Left ventricle myocardium inferior (tissue), 1 donor: Measurements from ENCODE around the gene SLC4A3. TPM values are rescaled to one million over a fixed set of nuclear protein-coding genes. Genes with fewer than 3 reads are reported as not detected.

Experiments
- DNase-seq: peaks from one replicate; pipeline ENCODE4 v3.0.0-alpha.2; 2020
- H3K27ac ChIP-seq: fragments of 200-600 bp; replicated peaks from 2 replicates; pipeline ENCODE4 v1.8.0; 2021
- H3K27me3 ChIP-seq: fragments of 200-600 bp; 2 replicates; pipeline ENCODE4 v1.8.0; 2021; ENCODE audit warnings: low read depth
- H3K36me3 ChIP-seq: fragments of 200-600 bp; 2 replicates; pipeline ENCODE4 v1.8.0; 2021
- H3K4me1 ChIP-seq: fragments of 200-600 bp; 2 replicates; pipeline ENCODE4 v1.8.0; 2021
- H3K4me3 ChIP-seq: fragments of 200-600 bp; 2 replicates; pipeline ENCODE4 v1.8.0; 2021; ENCODE audit warnings: mild to moderate bottlenecking, moderate library complexity
- H3K9me3 ChIP-seq: fragments of 200-600 bp; replicated peaks from 2 replicates; pipeline ENCODE4 v1.8.0; 2021
- intact Hi-C: fragments of 100-400 bp; cut with micrococcal nuclease; formaldehyde crosslinking; loops from one replicate; pipeline ENCODE4 v1.11.0; 2022
- total RNA-seq: library from RNA; stranded (reverse); fragmentation: NEBNext Ultra II Directional; extraction: Animal tissue kit (Norgen Biotek cat#: 25700); gene quantifications from one replicate; pipeline ENCODE4 v1.2.1, GENCODE V29; 2021
- TF ChIP-seq, protein P1 (sequence below): fragments of 200-600 bp; IDR thresholded peaks from 2 replicates; pipeline ENCODE4 v1.8.0; 2021; ENCODE audit warnings: antibody characterized with exemption, mild to moderate bottlenecking, borderline replicate concordance
- donor health status: DM: no; HTN: yes; CAD: no; lungs with severe emphysema.

The SLC4A3 gene
- total RNA-seq, 1 donor from 2014 or later, result 426 TPM

DNA sequence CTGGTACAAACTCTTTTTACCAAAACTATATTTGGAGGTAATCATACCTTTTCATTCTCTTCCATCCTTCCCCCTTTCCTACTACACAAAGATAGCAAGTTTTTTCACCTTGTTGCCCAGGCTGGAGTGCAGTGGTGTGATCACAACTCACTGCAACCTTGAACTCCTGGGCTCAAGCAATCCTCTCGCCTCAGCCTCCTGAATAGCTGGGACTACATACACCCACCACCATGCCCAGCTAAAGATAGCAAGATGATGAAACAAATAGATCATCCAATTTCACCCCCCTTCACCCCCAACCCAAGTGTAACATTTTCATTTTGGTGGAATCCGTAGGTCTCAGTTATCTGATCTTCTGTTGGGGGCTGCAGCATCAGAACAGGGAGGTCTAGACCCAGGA is 34.3 kb upstream of the SLC4A3 start:
- Histone ChIP-seq H3K4me3 (no peak overlapping the region), H3K4me1 (peaks cover 19% of the 10 kb centered on the region), H3K36me3 (no peaks in the 10 kb centered on the region), H3K27me3 (no peaks in the 10 kb centered on the region), H3K9me3 (no peaks in the 10 kb centered on the region), H3K27ac (no peak overlapping the region)
- intact Hi-C loops, result no loop called here
- DNase-seq, result no peak
- TF ChIP-seq, protein P1, sequence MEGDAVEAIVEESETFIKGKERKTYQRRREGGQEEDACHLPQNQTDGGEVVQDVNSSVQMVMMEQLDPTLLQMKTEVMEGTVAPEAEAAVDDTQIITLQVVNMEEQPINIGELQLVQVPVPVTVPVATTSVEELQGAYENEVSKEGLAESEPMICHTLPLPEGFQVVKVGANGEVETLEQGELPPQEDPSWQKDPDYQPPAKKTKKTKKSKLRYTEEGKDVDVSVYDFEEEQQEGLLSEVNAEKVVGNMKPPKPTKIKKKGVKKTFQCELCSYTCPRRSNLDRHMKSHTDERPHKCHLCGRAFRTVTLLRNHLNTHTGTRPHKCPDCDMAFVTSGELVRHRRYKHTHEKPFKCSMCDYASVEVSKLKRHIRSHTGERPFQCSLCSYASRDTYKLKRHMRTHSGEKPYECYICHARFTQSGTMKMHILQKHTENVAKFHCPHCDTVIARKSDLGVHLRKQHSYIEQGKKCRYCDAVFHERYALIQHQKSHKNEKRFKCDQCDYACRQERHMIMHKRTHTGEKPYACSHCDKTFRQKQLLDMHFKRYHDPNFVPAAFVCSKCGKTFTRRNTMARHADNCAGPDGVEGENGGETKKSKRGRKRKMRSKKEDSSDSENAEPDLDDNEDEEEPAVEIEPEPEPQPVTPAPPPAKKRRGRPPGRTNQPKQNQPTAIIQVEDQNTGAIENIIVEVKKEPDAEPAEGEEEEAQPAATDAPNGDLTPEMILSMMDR, result no peak

DNA sequence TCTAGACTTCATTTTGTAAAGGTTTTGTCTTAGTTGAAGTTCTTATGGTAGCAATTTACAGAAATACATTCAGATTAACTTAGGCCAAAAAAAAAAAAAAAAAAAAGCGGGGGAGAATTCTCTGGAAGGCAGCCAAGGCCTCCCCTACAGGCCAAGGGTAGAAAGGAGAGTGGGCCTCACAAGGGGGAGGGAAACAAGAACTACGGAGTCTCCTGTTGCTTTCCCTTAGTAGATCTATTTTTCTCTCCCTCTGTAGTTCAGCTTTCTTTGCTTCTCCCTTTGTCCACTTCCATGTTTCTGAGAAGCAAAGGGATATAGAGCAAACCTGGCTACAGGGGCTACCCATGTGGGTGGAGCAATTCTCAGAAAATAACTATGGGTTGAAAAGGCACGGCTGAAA is 32.2 kb upstream of the SLC4A3 start:
- no peak overlapping the region for H3K4me3 ChIP-seq
- no peaks in the 10 kb centered on the region for H3K36me3 ChIP-seq
- H3K27ac ChIP-seq, result peak overlapping the region; percentile 52
- TF ChIP-seq, protein P1, result no peak
- H3K9me3 ChIP-seq, result no peaks in the 10 kb centered on the region
- intact Hi-C loops, result no loop called here
- no peak for DNase-seq
- H3K4me1 ChIP-seq, result peaks cover 25% of the 10 kb centered on the region
- H3K27me3 ChIP-seq, result no peaks in the 10 kb centered on the region

DNA sequence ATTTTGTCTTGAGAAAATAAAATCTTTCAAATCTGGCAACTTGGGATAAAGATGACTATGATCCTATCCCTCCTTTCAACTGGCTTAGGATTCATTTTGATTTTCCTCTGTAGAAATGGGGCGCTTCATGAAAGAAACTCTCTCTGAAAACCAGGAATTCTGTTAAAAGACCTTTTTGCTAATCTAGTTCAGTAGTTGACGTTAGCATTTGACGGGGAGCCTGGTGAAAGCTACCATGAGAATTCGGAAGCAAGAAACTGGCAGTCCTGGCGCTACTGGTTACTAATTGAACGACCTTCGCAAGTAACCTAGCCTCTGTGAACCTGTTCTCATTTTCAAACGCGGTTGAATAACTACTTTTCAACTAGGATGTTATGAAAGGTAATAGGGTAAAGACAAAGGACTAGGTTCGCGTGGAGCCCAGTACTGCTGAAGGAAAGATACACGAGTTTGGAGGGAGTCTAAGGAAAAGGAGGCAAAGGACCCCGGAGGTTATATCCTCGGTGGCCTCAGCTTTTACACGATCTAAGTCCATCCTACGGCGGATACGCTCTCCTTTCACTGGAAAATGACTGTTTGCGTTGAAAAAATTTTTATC is 30.4 kb upstream of the SLC4A3 start:
- intact Hi-C loops, result no loop called here
- peak overlapping the region; percentile 81 for H3K4me3 ChIP-seq
- DNase-seq, result no peak
- H3K36me3 ChIP-seq, result peaks cover 10% of the 10 kb centered on the region
- H3K4me1 ChIP-seq, result peaks cover 25% of the 10 kb centered on the region
- peak overlapping the region; percentile 98 for H3K27ac ChIP-seq
- no peaks in the 10 kb centered on the region for H3K9me3 ChIP-seq
- TF ChIP-seq, protein P1, result no peak
- H3K27me3 ChIP-seq, result no peaks in the 10 kb centered on the region

DNA sequence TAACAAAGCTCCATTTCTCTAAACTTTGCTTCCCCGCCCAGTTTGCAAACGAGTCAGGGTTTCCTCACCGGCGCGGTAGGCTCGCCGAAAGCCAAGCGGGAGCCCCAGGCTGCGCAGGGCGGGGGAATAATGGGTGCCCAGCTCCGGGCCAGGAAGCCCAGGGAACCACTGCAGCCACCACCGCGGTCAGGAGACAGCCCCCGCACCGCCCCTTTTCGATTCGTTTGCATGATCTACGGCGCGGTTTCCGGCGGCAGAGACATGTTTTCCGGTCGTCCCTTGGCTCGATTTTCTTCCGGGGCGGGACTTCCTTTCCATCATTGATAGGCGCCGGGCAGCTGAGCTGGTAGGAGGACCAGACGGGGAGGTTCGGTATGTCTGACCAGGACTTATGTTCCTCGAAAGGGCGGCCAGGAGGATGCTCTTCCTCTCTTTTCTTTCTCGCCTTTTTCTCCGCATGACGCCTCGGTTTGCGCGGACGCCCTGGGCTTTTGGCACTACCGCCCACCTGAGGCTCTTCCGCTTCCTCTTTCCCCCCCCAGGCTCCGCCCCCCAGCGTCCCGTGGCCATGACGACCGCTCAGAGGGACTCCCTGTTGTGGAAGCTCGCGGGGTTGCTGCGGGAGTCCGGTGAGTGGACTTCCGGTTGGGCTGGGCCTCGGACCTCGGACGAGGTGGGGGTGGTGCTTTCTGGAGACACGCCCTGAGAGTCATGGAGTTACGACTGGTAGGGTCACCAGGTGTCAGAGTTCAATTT is 29.7 kb upstream of the SLC4A3 start, which contains the start of gene STK11IP:
STK11IP (plus strand) TSS at position 306 of the 756 bp plus-strand sequence; CDS start at position 569, 263 bp downstream.
- peak within 1 kb of the TSS; percentile 98 for H3K27ac ChIP-seq
- TF ChIP-seq, protein P1, result no peak
- no peaks in the 10 kb centered on the region for H3K27me3 ChIP-seq
- H3K36me3 ChIP-seq, result peaks cover 17% of the 10 kb centered on the region
- H3K4me1 ChIP-seq, result peaks cover 25% of the 10 kb centered on the region
- DNase-seq, result peak; percentile 97
- intact Hi-C loops, result no loop called here
- H3K4me3 ChIP-seq, result peak within 1 kb of the TSS; percentile 81
- H3K9me3 ChIP-seq, result no peaks in the 10 kb centered on the region

DNA sequence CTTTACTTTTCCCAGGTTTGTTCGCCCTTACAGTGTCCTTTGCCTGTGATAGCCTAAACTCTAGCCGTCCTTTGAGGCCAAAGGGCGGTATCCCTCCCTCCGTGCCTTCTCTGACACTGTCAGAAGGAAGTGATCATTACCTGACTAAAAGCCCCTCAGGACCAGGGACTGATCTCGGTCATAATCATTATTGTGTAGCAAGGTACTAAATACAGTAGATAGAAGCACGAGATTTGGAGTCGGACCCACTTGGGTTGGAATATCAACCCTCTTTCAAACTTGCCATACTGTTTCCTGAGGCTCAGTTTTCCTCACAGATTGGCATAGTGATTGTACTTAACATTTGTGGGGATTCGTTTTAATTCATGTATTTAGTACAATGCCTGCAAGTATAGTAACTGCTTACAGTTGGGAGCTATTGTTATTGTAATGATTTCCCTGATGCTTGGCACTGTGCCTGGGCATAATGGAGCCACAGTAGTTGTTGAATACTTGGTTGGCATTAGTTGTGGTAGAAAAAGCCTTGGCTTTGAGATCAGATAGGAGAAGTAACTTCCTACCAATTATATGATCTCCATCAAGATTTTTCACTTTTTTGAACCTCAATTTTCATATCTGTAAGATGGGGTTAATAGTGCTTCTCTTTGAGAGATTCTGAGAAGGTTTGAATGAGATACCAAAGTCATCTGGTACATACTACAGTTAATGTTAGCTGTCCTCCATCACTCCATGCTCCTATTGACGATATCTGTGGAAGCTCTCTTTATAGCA is 28.9 kb upstream of the SLC4A3 start:
- TF ChIP-seq, protein P1, result no peak

More for the DNA sequence above, 28.9 kb upstream of the SLC4A3 start:
- H3K9me3 ChIP-seq, result no peaks in the 10 kb centered on the region
- DNase-seq, result no peak
- H3K36me3 ChIP-seq, result peaks cover 24% of the 10 kb centered on the region
- H3K27ac ChIP-seq, result peak overlapping the region; percentile 98
- intact Hi-C loops, result no loop called here
- peak overlapping the region; percentile 81 for H3K4me3 ChIP-seq
- no peaks in the 10 kb centered on the region for H3K27me3 ChIP-seq
- peaks cover 25% of the 10 kb centered on the region for H3K4me1 ChIP-seq
